ENCODE results near the gene HOXA5. TPM values are rescaled to one million over a fixed set of nuclear protein-coding genes. Genes with fewer than 3 reads are reported as not detected.

HOXA5 gene
- total RNA-seq, 1 donor from 2014 or later, result not detected

DNA sequence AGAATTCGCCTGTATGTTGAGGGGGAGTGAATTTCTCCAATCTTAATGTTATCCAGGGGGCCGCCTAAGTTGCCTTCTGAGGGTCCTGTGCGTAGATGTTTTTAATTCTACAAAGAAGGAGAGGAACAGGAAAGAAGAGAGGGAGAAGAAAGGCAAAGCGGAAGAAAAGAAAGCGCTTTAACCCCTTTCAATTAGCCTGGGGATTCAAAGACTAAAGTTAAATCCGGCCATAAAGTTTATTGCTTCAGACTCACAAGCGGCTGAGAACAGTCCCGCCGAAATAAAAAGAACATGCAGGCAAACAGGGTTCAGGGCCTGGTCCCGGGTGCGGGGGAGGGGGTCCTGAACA lies 4.5 kb downstream of the HOXA5 start:
- Mint-ChIP-seq H3K36me3 (ENCODE audit: unreplicated experiment) (no peaks in the 10 kb centered on the region), H3K9me3 (ENCODE audit: unreplicated experiment) (no peaks in the 10 kb centered on the region), H3K4me3 (ENCODE audit: unreplicated experiment) (no peak overlapping the region), H3K27ac (ENCODE audit: unreplicated experiment) (no peak overlapping the region), H3K4me1 (ENCODE audit: unreplicated experiment) (peaks cover 8% of the 10 kb centered on the region), H3K27me3 (ENCODE audit: unreplicated experiment) (peaks cover 92% of the 10 kb centered on the region)
- TF ChIP-seq, protein P1, sequence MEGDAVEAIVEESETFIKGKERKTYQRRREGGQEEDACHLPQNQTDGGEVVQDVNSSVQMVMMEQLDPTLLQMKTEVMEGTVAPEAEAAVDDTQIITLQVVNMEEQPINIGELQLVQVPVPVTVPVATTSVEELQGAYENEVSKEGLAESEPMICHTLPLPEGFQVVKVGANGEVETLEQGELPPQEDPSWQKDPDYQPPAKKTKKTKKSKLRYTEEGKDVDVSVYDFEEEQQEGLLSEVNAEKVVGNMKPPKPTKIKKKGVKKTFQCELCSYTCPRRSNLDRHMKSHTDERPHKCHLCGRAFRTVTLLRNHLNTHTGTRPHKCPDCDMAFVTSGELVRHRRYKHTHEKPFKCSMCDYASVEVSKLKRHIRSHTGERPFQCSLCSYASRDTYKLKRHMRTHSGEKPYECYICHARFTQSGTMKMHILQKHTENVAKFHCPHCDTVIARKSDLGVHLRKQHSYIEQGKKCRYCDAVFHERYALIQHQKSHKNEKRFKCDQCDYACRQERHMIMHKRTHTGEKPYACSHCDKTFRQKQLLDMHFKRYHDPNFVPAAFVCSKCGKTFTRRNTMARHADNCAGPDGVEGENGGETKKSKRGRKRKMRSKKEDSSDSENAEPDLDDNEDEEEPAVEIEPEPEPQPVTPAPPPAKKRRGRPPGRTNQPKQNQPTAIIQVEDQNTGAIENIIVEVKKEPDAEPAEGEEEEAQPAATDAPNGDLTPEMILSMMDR (IDR thresholded peaks at IDR 0.05), result no peak
- DNase-seq (ENCODE audit: extremely low spot score, unreplicated experiment), result no peak

DNA sequence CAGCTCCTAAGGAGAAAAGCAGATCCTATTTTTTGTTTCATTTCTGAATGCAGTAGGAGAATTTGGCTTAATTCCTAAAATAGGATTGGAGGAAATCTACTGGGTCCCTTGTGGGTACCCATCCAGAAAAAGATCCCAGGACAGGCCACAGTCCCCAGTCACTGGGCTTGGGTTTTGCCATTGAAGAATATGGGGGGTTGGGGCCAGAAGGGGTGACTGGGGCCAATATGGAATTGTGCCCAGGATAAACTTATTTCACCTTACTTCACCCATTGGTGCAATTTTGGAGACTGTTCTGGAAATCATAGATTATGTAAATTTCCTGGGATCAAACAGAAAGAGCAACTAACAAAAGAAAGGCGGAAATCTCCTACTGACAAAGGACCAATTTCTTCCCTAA lies 5.0 kb downstream of the HOXA5 start:
- H3K4me1 Mint-ChIP-seq (ENCODE audit: unreplicated experiment), result peaks cover 8% of the 10 kb centered on the region
- no peak overlapping the region for H3K27ac Mint-ChIP-seq (ENCODE audit: unreplicated experiment)
- H3K36me3 Mint-ChIP-seq (ENCODE audit: unreplicated experiment), result no peaks in the 10 kb centered on the region
- no peaks in the 10 kb centered on the region for H3K9me3 Mint-ChIP-seq (ENCODE audit: unreplicated experiment)
- H3K27me3 Mint-ChIP-seq (ENCODE audit: unreplicated experiment), result peaks cover 94% of the 10 kb centered on the region
- no peak overlapping the region for H3K4me3 Mint-ChIP-seq (ENCODE audit: unreplicated experiment)
- no peak for DNase-seq (ENCODE audit: extremely low spot score, unreplicated experiment)
- TF ChIP-seq, protein P1 (IDR thresholded peaks at IDR 0.05), result no peak

DNA sequence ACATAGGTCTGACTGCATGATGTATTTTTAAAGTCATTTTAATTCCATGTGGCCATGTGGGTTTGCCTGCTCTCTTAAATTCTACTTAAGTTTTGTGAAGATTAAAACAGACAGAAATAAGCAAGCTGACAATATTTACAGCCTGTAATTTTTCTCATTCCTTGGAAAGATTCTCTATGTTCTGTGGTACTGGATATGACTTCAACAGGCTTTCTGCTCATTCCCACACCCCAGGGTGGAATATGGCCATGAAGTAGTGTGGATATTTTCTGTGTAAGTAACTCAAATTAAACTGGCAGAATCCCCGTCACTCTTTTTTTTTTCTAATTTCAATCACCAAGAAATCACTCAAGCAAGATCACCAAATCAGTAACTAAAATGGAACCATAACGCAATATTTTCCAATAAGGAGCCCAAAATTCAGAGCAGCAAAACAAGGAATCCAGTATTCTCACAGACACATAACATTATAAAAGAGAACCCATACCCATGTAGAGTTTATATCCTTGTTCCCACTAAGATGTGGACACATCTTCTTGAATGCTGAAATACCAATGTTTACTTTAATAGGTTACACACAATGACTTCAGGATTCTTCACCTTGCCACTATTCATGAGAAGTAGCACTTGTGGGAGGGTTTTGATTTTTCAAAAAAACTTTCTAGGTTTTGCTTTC lies 5.7 kb downstream of the HOXA5 start:
- TF ChIP-seq, protein P1 (IDR thresholded peaks at IDR 0.05), result no peak
- H3K27me3 Mint-ChIP-seq (ENCODE audit: unreplicated experiment), result peaks cover 97% of the 10 kb centered on the region
- no peaks in the 10 kb centered on the region for H3K36me3 Mint-ChIP-seq (ENCODE audit: unreplicated experiment)
- H3K27ac Mint-ChIP-seq (ENCODE audit: unreplicated experiment), result no peak overlapping the region
- no peak overlapping the region for H3K4me3 Mint-ChIP-seq (ENCODE audit: unreplicated experiment)
- H3K4me1 Mint-ChIP-seq (ENCODE audit: unreplicated experiment), result peaks cover 7% of the 10 kb centered on the region
- H3K9me3 Mint-ChIP-seq (ENCODE audit: unreplicated experiment), result no peaks in the 10 kb centered on the region
- DNase-seq (ENCODE audit: extremely low spot score, unreplicated experiment), result no peak

DNA sequence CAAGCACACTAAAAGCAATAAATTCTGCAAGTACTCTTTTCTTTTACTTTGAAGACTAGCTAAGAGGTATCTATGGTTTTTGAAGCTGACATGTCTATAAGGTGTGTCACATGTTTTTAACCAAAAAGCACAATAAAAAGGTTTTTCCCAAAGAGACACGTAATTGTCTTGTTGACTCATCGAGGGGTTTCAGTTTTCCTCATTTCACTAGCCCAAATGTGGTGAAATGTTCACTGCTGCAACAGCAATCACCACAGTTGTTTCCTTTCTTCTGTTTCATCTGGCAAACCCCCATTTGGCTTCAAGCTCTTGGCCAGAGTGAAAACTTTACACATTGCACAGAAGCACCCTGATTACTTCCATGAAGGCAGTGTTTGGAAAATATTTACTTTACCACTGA lies 9.1 kb downstream of the HOXA5 start:
- peaks cover 89% of the 10 kb centered on the region for H3K27me3 Mint-ChIP-seq (ENCODE audit: unreplicated experiment)
- H3K4me3 Mint-ChIP-seq (ENCODE audit: unreplicated experiment), result no peak overlapping the region
- TF ChIP-seq, protein P1 (IDR thresholded peaks at IDR 0.05), result no peak
- no peak overlapping the region for H3K27ac Mint-ChIP-seq (ENCODE audit: unreplicated experiment)
- DNase-seq (ENCODE audit: extremely low spot score, unreplicated experiment), result no peak
- H3K4me1 Mint-ChIP-seq (ENCODE audit: unreplicated experiment), result peaks cover 2% of the 10 kb centered on the region
- H3K36me3 Mint-ChIP-seq (ENCODE audit: unreplicated experiment), result no peaks in the 10 kb centered on the region
- H3K9me3 Mint-ChIP-seq (ENCODE audit: unreplicated experiment), result no peaks in the 10 kb centered on the region

DNA sequence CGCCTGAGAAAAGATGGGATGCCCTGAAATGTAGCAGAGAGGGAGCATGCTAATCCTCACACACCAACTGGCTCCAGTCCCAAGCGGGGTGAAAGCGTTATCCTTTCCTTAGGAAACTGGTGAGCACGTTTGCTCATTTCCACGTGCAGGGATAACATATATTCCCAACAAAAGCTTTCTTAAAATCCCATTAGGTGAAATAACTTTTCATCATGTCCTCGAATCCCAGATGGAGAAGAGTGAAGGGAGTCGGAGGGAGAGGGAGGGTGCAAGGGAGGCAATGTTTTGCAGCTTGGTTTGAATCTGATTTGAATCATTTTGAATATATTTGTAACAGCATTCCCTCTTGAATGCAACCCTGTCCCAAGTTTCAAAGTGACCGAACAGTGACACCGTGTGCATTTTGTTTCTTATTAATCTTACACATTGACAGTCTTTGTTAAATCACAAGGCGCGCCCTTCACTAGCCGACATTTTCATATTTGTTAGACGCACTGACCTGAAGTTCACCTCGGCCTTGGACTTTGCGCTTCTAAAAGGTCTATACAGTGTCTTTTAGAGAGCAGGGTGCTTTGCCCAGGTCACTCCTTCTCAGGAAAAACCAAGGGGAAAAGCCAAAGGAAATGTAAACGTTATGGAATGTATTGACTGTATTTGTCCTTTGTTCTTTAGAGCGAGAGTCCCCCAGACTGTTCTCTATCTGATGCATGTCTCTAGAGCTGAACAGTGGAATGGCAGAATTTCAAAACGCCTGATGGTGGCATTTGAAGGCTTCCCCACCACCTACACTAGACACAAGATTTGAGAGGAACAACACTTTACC lies 9.9 kb downstream of the HOXA5 start:
- peaks cover 2% of the 10 kb centered on the region for H3K4me1 Mint-ChIP-seq (ENCODE audit: unreplicated experiment)
- H3K27me3 Mint-ChIP-seq (ENCODE audit: unreplicated experiment), result peaks cover 90% of the 10 kb centered on the region
- DNase-seq (ENCODE audit: extremely low spot score, unreplicated experiment), result no peak
- no peak overlapping the region for H3K4me3 Mint-ChIP-seq (ENCODE audit: unreplicated experiment)
- H3K27ac Mint-ChIP-seq (ENCODE audit: unreplicated experiment), result no peak overlapping the region
- TF ChIP-seq, protein P1 (IDR thresholded peaks at IDR 0.05), result no peak
- no peaks in the 10 kb centered on the region for H3K36me3 Mint-ChIP-seq (ENCODE audit: unreplicated experiment)
- no peaks in the 10 kb centered on the region for H3K9me3 Mint-ChIP-seq (ENCODE audit: unreplicated experiment)
